GM12875 (cell line): ENCODE data around the gene FRMD3.

Source experiments
- H3K4me3 ChIP-seq: one replicate; pipeline ENCODE4 v1.5.1; 2011; ENCODE audit warnings: low read depth, low read length, control low read depth
- CTCF ChIP-seq: IDR thresholded peaks from 2 replicates; pipeline ENCODE4 v1.5.1; 2011; ENCODE audit warnings: low read depth, mild to moderate bottlenecking, control low read depth, inconsistent platforms, low read length, moderate library complexity, borderline replicate concordance; ENCODE audit not compliant: insufficient read depth

The FRMD3 gene

GRCh38 chr9:83323148-83323547, 215.1 kb downstream of the FRMD3 start:
- TF ChIP-seq CTCF = no peak

GRCh38 chr9:83322438-83322837, 215.8 kb downstream of the FRMD3 start:
- TF ChIP-seq CTCF = no peak
- no peak overlapping the region for H3K4me3 ChIP-seq

More at GRCh38 chr9:83323148-83323547, 215.1 kb downstream of the FRMD3 start:
- H3K4me3 ChIP-seq = no peak overlapping the region

GRCh38 chr9:83317244-83317643, 221.0 kb downstream of the FRMD3 start:
- TF ChIP-seq CTCF = no peak

GRCh38 chr9:83315649-83316048, 222.6 kb downstream of the FRMD3 start:
- H3K4me3 ChIP-seq = no peak overlapping the region
- no peak for TF ChIP-seq CTCF

More at GRCh38 chr9:83317244-83317643, 221.0 kb downstream of the FRMD3 start:
- H3K4me3 ChIP-seq = no peak overlapping the region

- H3K4me3 ChIP-seq = no peak overlapping the region
- no peak for TF ChIP-seq CTCF
These were observed 224.4 kb downstream of the FRMD3 start for GRCh38 chr9:83313781-83314180.

GRCh38 chr9:83312537-83312936, 225.7 kb downstream of the FRMD3 start:
- no peak overlapping the region for H3K4me3 ChIP-seq
- no peak for TF ChIP-seq CTCF

- H3K4me3 ChIP-seq = no peak overlapping the region
- TF ChIP-seq CTCF = no peak
These were observed 231.0 kb downstream of the FRMD3 start for GRCh38 chr9:83307066-83307724.
